Kidney (tissue), 14 donors: ENCODE data around the gene PROC. TPM values are rescaled to one million over a fixed set of nuclear protein-coding genes. Genes with fewer than 3 reads are reported as not detected.

Experiments used
- DNase-seq, 5 donors: peaks; one replicate each; pipeline ENCODE4 v3.0.0-alpha.2; 2013 to 2020
- FAIRE-seq: peaks from 2 replicates; lab custom pipeline; 2012; peaks lifted over from hg19 to GRCh38; lab: Jason Lieb, UNC
- H3K27ac ChIP-seq, 2 donors: one replicate each; pipeline ENCODE4 v1.7.0; 2013; ENCODE audit warnings: low read depth in 2 of 2, low read length in 2 of 2, inconsistent platforms in 1 of 2
- H3K27me3 ChIP-seq: one replicate; pipeline ENCODE4 v1.7.1; 2013; ENCODE audit warnings: low read length, inconsistent platforms; ENCODE audit not compliant: control insufficient read depth, insufficient read depth
- H3K36me3 ChIP-seq, 3 donors: one replicate each; pipeline versions ENCODE4 v1.7.0 to v1.7.1; 2013; ENCODE audit warnings: low read length in 3 of 3, control low read depth in 1 of 3, inconsistent platforms in 1 of 3; ENCODE audit not compliant: insufficient read depth in 3 of 3, control insufficient read depth in 2 of 3
- H3K4me1 ChIP-seq, 3 donors: one replicate each; pipeline versions ENCODE4 v1.7.0 to v1.7.1; 2013; ENCODE audit warnings: low read length in 3 of 3, inconsistent platforms in 1 of 3, low read depth in 1 of 3; ENCODE audit not compliant: control insufficient read depth in 2 of 3, insufficient read depth in 2 of 3
- H3K4me3 ChIP-seq, 3 donors: one replicate each; pipeline versions ENCODE4 v1.7.0 to v1.8.1; 2013; ENCODE audit warnings: low read length in 3 of 3, control low read depth in 1 of 3, inconsistent platforms in 1 of 3
- H3K9ac ChIP-seq, 3 donors: one replicate each; pipeline versions ENCODE4 v1.7.0 to v1.7.1; 2013; ENCODE audit warnings: low read length in 3 of 3, control low read depth in 1 of 3, inconsistent platforms in 1 of 3
- H3K9me3 ChIP-seq, 3 donors: one replicate each; pipeline versions ENCODE4 v1.7.0 to v1.7.1; 2013; ENCODE audit warnings: low read length in 3 of 3, control low read depth in 1 of 3, inconsistent platforms in 1 of 3; ENCODE audit not compliant: control insufficient read depth in 2 of 3, insufficient read depth in 1 of 3
- intact Hi-C: fragments of 100-400 bp; cut with DNase I; formaldehyde crosslinking; loops from one replicate; pipeline ENCODE4 v1.11.1; 2022
- polyA plus RNA-seq: library from polyadenylated mRNA; stranded (reverse); fragments of 350-450 nt; fragmentation: Illumina TruSeq; extraction: RNeasy Lipid Tissue Mini Kit (QIAGEN cat#74804); gene quantifications from one replicate; pipeline ENCODE4 v1.2.3, GENCODE V29; 2014; ENCODE audit warnings: low read depth, low replicate concordance; ENCODE audit not compliant: insufficient read depth
- total RNA-seq: library from RNA; stranded (reverse); fragmentation: NEBNext Ultra II Directional; extraction: Animal tissue kit (Norgen Biotek cat#: 25700); gene quantifications from one replicate; pipeline ENCODE4 v1.2.1, GENCODE V29; 2021
- TF ChIP-seq, protein P1 (sequence below): IDR thresholded peaks from 3 replicates; pipeline ENCODE4 v1.5.1; 2012; ENCODE audit warnings: mild to moderate bottlenecking, moderate library complexity, borderline replicate concordance; ENCODE audit not compliant: insufficient read depth; ENCODE audit errors: extremely low read depth
- donor health status: control.
- donor health status: control.
- donor health status: control.
- donor health status: control.
- donor health status: control.
- donor health status: DM: yes; HTN: yes; CAD: no.
- donor health status: Normal renal cell carcinoma (clear cell type).

The PROC gene
- total and polyA plus RNA-seq, 2 donors from 2014 or later: 5.9 to 51.0 TPM

- FAIRE-seq (no peak), DNase-seq (no peak)
- Histone ChIP-seq H3K9me3 (no peaks in the 10 kb centered on the region), H3K4me1 (peaks cover 0 to 11% (median 0%) of the 10 kb centered on the region in 3 donors), H3K27me3 (no peaks in the 10 kb centered on the region), H3K27ac (no peak overlapping the region), H3K9ac (no peak overlapping the region), H3K4me3 (peak overlapping the region in 1 of 3 donors; percentile 23), H3K36me3 (no peaks in the 10 kb centered on the region)
- TF ChIP-seq, protein P1, sequence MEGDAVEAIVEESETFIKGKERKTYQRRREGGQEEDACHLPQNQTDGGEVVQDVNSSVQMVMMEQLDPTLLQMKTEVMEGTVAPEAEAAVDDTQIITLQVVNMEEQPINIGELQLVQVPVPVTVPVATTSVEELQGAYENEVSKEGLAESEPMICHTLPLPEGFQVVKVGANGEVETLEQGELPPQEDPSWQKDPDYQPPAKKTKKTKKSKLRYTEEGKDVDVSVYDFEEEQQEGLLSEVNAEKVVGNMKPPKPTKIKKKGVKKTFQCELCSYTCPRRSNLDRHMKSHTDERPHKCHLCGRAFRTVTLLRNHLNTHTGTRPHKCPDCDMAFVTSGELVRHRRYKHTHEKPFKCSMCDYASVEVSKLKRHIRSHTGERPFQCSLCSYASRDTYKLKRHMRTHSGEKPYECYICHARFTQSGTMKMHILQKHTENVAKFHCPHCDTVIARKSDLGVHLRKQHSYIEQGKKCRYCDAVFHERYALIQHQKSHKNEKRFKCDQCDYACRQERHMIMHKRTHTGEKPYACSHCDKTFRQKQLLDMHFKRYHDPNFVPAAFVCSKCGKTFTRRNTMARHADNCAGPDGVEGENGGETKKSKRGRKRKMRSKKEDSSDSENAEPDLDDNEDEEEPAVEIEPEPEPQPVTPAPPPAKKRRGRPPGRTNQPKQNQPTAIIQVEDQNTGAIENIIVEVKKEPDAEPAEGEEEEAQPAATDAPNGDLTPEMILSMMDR: no peak
- intact Hi-C loops: no loop called here
These were observed 844 bp downstream of the PROC start for GRCh38 chr2:127419112-127419430.

DNA sequence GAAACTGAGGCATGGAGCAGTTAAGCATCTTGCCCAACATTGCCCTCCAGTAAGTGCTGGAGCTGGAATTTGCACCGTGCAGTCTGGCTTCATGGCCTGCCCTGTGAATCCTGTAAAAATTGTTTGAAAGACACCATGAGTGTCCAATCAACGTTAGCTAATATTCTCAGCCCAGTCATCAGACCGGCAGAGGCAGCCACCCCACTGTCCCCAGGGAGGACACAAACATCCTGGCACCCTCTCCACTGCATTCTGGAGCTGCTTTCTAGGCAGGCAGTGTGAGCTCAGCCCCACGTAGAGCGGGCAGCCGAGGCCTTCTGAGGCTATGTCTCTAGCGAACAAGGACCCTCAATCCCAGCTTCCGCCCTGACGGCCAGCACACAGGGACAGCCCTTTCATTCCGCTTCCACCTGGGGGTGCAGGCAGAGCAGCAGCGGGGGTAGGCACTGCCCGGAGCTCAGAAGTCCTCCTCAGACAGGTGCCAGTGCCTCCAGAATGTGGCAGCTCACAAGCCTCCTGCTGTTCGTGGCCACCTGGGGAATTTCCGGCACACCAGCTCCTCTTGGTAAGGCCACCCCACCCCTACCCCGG lies 1.3 kb downstream of the PROC start:
- no peak for FAIRE-seq
- intact Hi-C loops: no loop called here

GRCh38 chr2:127420039-127420864 lies 2.0 kb downstream of the PROC start:
- FAIRE-seq (no peak), DNase-seq (no peak)
- Histone ChIP-seq H3K4me3 (no peak overlapping the region), H3K36me3 (no peaks in the 10 kb centered on the region), H3K27me3 (no peaks in the 10 kb centered on the region), H3K9me3 (no peaks in the 10 kb centered on the region), H3K4me1 (peaks cover 0 to 11% (median 0%) of the 10 kb centered on the region in 3 donors), H3K9ac (no peak overlapping the region), H3K27ac (no peak overlapping the region)
- TF ChIP-seq, protein P1: no peak
- intact Hi-C loops: no loop called here

More for the DNA sequence above, 1.3 kb downstream of the PROC start:
- peaks cover 0 to 11% (median 0%) of the 10 kb centered on the region in 3 donors for H3K4me1 ChIP-seq
- H3K9ac ChIP-seq: no peak overlapping the region
- H3K9me3 ChIP-seq: no peaks in the 10 kb centered on the region
- H3K4me3 ChIP-seq: peak overlapping the region in 1 of 3 donors; percentile 23
- DNase-seq: no peak
- no peaks in the 10 kb centered on the region for H3K36me3 ChIP-seq
- H3K27ac ChIP-seq: no peak overlapping the region
- TF ChIP-seq, protein P1: no peak
- H3K27me3 ChIP-seq: no peaks in the 10 kb centered on the region
